Hippocampal formation (tissue), 2 donors: ENCODE results near the gene NUDT16.
"Not testable (repeated sequence)": the region's sequence is repeated elsewhere in the genome, so short reads cannot be mapped to it uniquely, and the experiment has no call there.

Source experiments
- DNase-seq, 2 donors: peaks; one replicate each; lab custom pipeline; 2025; lab: John Stamatoyannopoulos, UW

Gene NUDT16

GRCh38 chr3:131381445-131382291 lies at the start of gene NUDT16:
Gene NUDT16 (plus strand): TSS chr3:131381774. CDS start chr3:131381805, 31 bp downstream.
- DNase-seq = peak; percentile 98 to 99

GRCh38 chr3:131338948-131339640 lies 42.5 kb upstream of the NUDT16 start:
- DNase-seq = no peak

- no peak for DNase-seq
Measured at GRCh38 chr3:131341761-131342160, 39.8 kb upstream of the NUDT16 start.

GRCh38 chr3:131348911-131349310 lies 32.7 kb upstream of the NUDT16 start:
- no peak for DNase-seq

DNA sequence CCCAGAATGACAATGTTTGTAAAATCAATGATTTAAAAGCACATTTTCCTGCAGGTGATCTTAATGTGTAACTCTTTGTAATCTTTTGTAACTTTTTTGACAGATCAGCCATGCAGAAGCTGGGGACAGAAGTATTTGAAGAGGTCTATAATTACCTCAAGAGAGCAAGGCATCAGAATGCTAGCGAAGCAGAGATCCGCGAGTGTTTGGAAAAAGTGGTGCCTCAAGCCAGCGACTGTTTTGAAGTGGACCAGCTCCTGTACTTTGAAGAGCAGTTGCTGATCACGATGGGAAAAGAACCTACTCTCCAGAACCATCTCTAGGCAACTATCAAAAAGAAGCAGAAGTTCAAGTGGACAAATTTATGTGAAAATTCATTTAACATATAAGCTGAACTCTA lies 32.1 kb upstream of the NUDT16 start:
- DNase-seq = no peak

- DNase-seq = no peak
Measured at GRCh38 chr3:131349946-131350347, 31.6 kb upstream of the NUDT16 start.

DNA sequence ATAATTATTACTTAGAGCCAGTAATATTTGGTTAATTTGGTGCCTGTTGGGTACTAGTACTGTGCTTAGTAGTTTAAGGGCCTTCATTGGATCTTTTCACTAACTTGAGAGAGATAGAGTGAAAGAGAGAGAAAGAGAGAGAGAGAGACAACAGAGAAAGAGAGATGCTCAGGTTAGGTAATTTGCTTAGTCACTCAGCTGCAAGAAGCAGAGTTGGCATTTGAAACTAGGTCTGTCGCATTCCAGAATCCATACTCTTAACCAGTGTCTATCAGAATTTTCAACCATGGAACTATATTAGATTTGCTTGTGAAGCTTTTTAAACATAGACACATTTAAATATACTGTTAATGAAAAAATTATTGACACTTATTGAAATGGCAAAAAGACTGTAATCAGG lies 31.1 kb upstream of the NUDT16 start:
- no peak for DNase-seq

GRCh38 chr3:131353016-131353877 lies 28.3 kb upstream of the NUDT16 start:
- DNase-seq = no peak

DNA sequence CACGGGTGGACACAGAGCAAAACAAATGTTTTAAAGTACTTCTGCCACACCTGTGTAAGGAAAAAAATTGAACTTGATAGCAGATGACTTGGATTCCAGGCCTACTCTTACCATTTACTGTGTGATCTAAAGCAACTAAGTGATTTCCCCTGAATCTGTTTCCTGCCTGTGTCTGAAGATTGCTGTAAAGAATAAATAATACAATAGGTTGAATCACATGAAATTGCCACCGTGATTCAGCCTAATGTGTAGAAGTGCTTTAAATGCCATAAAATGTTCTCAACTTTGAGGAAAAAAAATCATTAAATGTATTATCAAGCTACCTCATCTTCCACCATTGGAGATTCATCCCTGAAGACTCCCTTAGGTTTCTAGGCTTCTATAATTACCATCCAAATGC lies 27.6 kb upstream of the NUDT16 start:
- no peak for DNase-seq

GRCh38 chr3:131356006-131356595 lies 25.5 kb upstream of the NUDT16 start:
- DNase-seq = no peak

- no peak for DNase-seq
Measured at GRCh38 chr3:131357275-131357674, 24.3 kb upstream of the NUDT16 start.

DNA sequence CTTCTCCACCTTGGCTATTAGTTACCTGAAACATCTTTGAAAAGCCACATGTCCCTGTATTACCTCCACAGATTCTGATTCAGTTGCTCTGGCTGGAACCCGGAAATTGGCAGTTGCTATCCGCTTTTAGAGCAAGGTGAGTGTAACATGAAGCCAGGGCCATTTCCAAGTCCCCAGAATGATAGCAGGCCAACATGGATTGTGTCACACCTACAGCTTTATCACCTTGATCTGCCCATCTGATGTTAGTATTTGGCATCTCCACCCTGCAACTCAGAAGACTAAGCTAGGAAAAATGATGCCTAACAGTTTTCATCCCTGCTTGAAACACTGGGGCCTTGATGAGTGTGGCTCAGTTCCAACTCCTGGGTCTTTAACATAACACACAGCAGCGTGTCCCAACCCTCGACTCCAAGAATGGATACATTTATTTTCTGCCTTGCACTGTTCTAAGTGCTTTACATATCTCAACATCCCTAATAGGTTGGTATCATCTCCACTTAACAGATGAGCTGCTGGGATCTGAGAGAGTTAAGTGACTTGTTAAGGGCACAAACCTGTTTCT lies 21.3 kb upstream of the NUDT16 start:
- no peak for DNase-seq

DNA sequence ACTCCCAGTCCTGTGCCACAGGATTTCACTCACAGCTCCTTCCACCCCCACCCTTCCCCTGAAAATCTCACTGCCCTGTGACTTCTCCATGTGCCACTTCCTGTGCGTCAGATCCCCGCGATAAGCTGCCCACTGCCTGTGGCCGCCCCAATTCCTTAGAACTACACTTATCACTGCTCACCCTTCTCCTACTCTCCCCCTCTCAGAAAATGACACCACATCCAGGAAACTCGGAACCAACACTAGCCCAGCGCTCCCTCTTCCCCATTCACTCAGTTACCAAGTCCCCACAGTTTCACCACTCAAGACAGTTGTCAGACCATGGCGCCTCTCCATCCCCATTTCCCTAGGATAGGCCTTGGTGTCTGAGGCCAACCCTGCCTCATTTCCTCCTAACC lies 20.5 kb upstream of the NUDT16 start:
- DNase-seq = not testable (repeated sequence)

DNA sequence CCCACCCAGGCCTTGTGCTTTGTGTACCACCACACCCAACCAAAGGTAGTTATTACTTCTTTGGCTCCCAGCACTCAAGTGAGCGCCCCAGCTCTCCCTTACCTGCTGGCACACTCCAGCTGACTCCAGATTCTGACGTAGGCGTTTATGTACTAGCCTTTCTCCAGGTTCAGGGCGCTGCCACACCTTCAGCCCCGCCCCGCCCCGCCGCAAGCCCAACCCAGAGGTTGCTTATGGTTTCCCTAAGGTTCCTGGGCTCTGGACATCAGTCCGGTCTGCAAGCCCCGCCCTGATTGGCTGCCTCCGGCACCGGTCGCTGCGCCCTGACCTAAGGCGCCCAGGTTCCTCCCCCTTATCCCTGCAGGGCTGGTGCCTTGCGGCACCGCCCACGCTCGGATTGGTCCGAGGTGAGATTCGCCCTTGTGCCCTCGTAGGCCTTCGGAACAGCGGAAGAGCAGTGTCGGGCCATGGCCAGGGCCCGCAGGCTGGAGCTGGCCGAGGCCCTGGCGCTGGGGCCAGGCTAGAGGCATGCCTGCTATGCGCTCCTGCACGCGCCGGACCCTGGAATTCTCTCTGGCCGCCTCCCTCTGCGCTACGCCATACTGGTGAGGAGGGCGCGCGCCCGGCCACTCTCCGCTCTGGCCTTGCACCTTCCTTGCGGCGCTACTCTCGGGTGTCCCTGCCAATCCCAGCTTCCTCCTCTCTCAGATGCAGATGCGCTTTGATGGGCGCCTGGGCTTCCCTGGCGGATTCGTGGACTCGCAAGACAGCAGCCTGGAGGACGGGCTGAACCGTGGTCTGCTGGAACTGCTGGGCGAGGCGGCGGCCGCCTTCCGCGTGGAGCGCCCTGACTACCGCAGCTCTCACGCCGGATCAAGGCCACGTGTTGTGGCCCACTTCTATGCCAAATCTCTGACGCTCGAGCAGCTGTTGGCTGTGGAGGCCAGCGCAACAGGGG lies 19.8 kb upstream of the NUDT16 start:
- DNase-seq = peak in 1 of 2 donors; percentile 27

GRCh38 chr3:131363275-131363674 lies 18.3 kb upstream of the NUDT16 start:
- no peak for DNase-seq

- no peak for DNase-seq
Measured at GRCh38 chr3:131370935-131371687, 10.5 kb upstream of the NUDT16 start.

DNA sequence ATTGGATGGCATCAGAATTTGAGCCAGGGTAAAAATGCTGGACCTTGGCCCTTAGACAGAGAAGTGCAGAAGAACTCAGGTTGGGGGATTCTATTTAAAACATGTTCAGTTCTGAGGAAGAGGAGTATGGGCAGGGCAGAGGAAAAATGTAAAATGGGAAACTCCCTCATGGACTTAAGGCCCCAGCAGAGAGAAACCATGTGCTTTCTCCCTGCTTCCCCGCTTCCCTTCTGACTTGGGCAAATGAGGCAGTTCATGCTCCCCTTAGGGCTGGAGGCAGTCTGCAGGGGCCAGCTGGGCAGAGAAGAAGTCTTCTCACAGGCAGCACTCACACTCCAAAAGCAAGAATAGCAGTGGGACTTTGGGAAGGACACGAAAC lies 9.9 kb upstream of the NUDT16 start:
- DNase-seq = no peak

- no peak for DNase-seq
Measured at GRCh38 chr3:131374741-131375140, 6.8 kb upstream of the NUDT16 start.

DNA sequence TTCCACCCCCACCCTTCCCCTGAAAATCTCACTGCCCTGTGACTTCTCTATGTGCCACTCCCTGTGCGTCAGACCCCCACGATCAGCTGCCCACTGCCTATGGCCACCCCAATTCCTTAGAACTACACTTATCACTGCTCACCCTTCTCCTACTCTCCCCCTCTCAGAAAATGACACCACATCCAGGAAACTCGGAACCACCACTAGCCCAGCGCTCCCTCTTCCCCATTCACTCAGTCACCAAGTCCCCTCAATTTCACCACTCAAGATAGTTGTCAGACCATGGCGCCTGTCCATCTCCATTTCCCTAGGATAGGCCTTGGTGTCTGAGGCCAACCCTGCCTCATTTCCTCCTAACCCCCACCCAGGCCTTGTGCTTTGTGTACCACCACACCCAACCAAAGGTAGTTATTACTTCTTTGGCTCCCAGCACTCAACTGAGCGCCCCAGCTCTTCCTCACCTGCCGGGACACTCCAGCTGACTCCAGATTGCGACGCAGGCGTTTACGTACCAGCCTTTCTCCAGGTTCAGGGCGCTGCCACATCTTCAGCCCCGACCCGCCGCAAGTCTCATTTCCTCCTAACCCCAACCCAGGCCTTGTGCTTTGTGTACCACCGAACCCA lies 641 bp upstream of the NUDT16 start:
- DNase-seq = not testable (repeated sequence)
